ENCODE data around the gene GNG11.
A peak's percentile ranks its signal among the peaks of the same experiment; 100 is the strongest.
"Not testable (repeated sequence)": the region's sequence is repeated elsewhere in the genome, so short reads cannot be mapped to it uniquely, and the experiment has no call there.

Gene GNG11

GRCh38 chr7:93894966-93895640 is 26.4 kb upstream of the GNG11 start:
- no peak for TF ChIP-seq CTCF (IDR thresholded peaks at IDR 0.05; ENCODE audit: low read length, missing control alignments)
- H3K4me3 ChIP-seq (replicated peaks; ENCODE audit: low read depth, low read length): no peak overlapping the region
- DNase-seq (ENCODE audit: low read depth): peak; percentile 66

GRCh38 chr7:93895859-93896600 is 25.5 kb upstream of the GNG11 start:
- TF ChIP-seq CTCF (IDR thresholded peaks at IDR 0.05; ENCODE audit: low read length, missing control alignments): no peak
- no peak overlapping the region for H3K4me3 ChIP-seq (replicated peaks; ENCODE audit: low read depth, low read length)
- no peak for DNase-seq (ENCODE audit: low read depth)

GRCh38 chr7:93897680-93898079 is 23.9 kb upstream of the GNG11 start:
- no peak for TF ChIP-seq CTCF (IDR thresholded peaks at IDR 0.05; ENCODE audit: low read length, missing control alignments)
- no peak overlapping the region for H3K4me3 ChIP-seq (replicated peaks; ENCODE audit: low read depth, low read length)
- no peak for DNase-seq (ENCODE audit: low read depth)

- TF ChIP-seq CTCF (IDR thresholded peaks at IDR 0.05; ENCODE audit: low read length, missing control alignments): peak; percentile 89
- H3K4me3 ChIP-seq (replicated peaks; ENCODE audit: low read depth, low read length): no peak overlapping the region
- peak; percentile 89 for DNase-seq (ENCODE audit: low read depth)
Measured at GRCh38 chr7:93902777-93903423, 18.6 kb upstream of the GNG11 start.

GRCh38 chr7:93906267-93906666 is 15.3 kb upstream of the GNG11 start, which contains the start of gene GNGT1:
Gene GNGT1 (plus strand): TSS chr7:93906567. CDS start chr7:93906747, 180 bp downstream.
- no peak for DNase-seq (ENCODE audit: low read depth)
- no peak for TF ChIP-seq CTCF (IDR thresholded peaks at IDR 0.05; ENCODE audit: low read length, missing control alignments)
- no peak within 1 kb of the TSS for H3K4me3 ChIP-seq (replicated peaks; ENCODE audit: low read depth, low read length)

- H3K4me3 ChIP-seq (replicated peaks; ENCODE audit: low read depth, low read length): no peak overlapping the region
- no peak for TF ChIP-seq CTCF (IDR thresholded peaks at IDR 0.05; ENCODE audit: low read length, missing control alignments)
- peak; percentile 95 for DNase-seq (ENCODE audit: low read depth)
Measured at GRCh38 chr7:93910076-93910994, 11.2 kb upstream of the GNG11 start.

GRCh38 chr7:93911242-93911641 is 10.3 kb upstream of the GNG11 start:
- H3K4me3 ChIP-seq (replicated peaks; ENCODE audit: low read depth, low read length); DNase-seq (ENCODE audit: low read depth): not testable (repeated sequence)

GRCh38 chr7:93911661-93912060 is 9.9 kb upstream of the GNG11 start:
- H3K4me3 ChIP-seq (replicated peaks; ENCODE audit: low read depth, low read length); DNase-seq (ENCODE audit: low read depth): not testable (repeated sequence)
